Activated CD8-positive, alpha-beta memory T cell treated with anti-CD3 and anti-CD28 coated beads, Interleukin-2, amount 50 U/mL, for 4 hours (primary cell): ENCODE measurements around the gene GAL3ST3.
A peak's percentile ranks its signal among the peaks of the same experiment; 100 is the strongest.

Experiments
- DNase-seq: peaks from one replicate; pipeline ENCODE4 v3.0.0-alpha.2; 2020

GAL3ST3 gene

GRCh38 chr11:66068923-66069714, 20.2 kb upstream of the GAL3ST3 start:
- DNase-seq, result peak; percentile 39

GRCh38 chr11:66068154-66068821, 19.3 kb upstream of the GAL3ST3 start:
- peak; percentile 79 for DNase-seq

GRCh38 chr11:66067640-66068039, 18.7 kb upstream of the GAL3ST3 start:
- no peak for DNase-seq

GRCh38 chr11:66066751-66067150, 17.8 kb upstream of the GAL3ST3 start:
- no peak for DNase-seq

- DNase-seq, result no peak
These were observed 15.6 kb upstream of the GAL3ST3 start for GRCh38 chr11:66064571-66064970.

- no peak for DNase-seq
These were observed 14.9 kb upstream of the GAL3ST3 start for GRCh38 chr11:66063900-66064299.

- DNase-seq, result no peak
These were observed 13.4 kb upstream of the GAL3ST3 start for GRCh38 chr11:66062408-66062807.

GRCh38 chr11:66061268-66061667, 12.3 kb upstream of the GAL3ST3 start:
- no peak for DNase-seq

GRCh38 chr11:66059966-66060680, 11.2 kb upstream of the GAL3ST3 start:
- DNase-seq, result no peak

- DNase-seq, result no peak
These were observed 7.5 kb upstream of the GAL3ST3 start for GRCh38 chr11:66056501-66056900.

GRCh38 chr11:66055021-66055420, 6.1 kb upstream of the GAL3ST3 start:
- DNase-seq, result no peak

GRCh38 chr11:66052664-66052982, 3.7 kb upstream of the GAL3ST3 start:
- no peak for DNase-seq

- peak; percentile 93 for DNase-seq
These were observed 3.1 kb upstream of the GAL3ST3 start, which contains the start of gene SF3B2 for GRCh38 chr11:66051766-66052663. Gene SF3B2, plus strand, starts transcription at chr11:66052364. Its CDS starts 21 bp downstream, at chr11:66052385.

- DNase-seq, result no peak
These were observed 2.4 kb upstream of the GAL3ST3 start for GRCh38 chr11:66051371-66051765.

- DNase-seq, result no peak
These were observed 1.7 kb upstream of the GAL3ST3 start for GRCh38 chr11:66050581-66051231.

- no peak for DNase-seq
These were observed 1.2 kb downstream of the GAL3ST3 start for GRCh38 chr11:66047541-66048365.

- DNase-seq, result no peak
These were observed 2.1 kb downstream of the GAL3ST3 start for GRCh38 chr11:66046901-66047300.

GRCh38 chr11:66045177-66045639, 3.8 kb downstream of the GAL3ST3 start:
- peak; percentile 85 for DNase-seq

GRCh38 chr11:66044757-66045156, 4.2 kb downstream of the GAL3ST3 start:
- DNase-seq, result peak; percentile 23

GRCh38 chr11:66042996-66043906, 5.7 kb downstream of the GAL3ST3 start:
- DNase-seq, result no peak
